ENCODE measurements around the gene MTNR1A.

DNA sequence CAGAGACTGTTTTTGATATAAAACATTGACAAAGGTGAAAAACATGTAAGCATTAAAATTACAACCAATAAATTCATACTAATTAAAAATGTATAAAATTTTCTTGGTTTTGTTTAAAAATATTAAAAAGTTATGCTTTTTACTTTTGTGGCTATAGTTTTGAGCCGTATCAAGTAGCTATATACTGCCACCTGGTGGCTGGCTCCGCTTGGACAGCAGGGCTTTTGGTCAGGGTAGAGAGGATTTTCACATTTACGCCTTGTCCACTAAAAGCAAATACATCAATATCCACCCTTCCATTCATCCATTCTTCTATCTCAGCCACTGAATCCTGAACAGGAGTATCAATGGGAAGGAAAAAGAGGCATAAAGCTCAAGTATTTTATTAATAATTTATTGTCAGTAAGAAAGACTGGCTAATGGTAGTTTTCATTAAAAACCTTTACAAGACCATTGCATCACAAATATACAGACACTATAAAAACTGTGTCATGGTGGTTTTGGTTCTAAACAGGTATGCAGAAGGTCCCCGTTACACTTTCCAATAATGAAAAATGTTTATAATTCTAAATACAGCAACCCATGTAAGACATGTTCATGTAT is 32.1 kb upstream of the MTNR1A start:
- TF ChIP-seq, protein P1, sequence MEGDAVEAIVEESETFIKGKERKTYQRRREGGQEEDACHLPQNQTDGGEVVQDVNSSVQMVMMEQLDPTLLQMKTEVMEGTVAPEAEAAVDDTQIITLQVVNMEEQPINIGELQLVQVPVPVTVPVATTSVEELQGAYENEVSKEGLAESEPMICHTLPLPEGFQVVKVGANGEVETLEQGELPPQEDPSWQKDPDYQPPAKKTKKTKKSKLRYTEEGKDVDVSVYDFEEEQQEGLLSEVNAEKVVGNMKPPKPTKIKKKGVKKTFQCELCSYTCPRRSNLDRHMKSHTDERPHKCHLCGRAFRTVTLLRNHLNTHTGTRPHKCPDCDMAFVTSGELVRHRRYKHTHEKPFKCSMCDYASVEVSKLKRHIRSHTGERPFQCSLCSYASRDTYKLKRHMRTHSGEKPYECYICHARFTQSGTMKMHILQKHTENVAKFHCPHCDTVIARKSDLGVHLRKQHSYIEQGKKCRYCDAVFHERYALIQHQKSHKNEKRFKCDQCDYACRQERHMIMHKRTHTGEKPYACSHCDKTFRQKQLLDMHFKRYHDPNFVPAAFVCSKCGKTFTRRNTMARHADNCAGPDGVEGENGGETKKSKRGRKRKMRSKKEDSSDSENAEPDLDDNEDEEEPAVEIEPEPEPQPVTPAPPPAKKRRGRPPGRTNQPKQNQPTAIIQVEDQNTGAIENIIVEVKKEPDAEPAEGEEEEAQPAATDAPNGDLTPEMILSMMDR (IDR thresholded peaks at IDR 0.05; ENCODE audit: low read depth, low read length, poor library complexity, severe bottlenecking) = peak; percentile 63
- no peak for TF ChIP-seq EZH2phosphoT487 (IDR thresholded peaks at IDR 0.05; ENCODE audit: borderline replicate concordance, low read length)
